SK-N-SH treated with all-trans-retinoic acid at 6 μM for 48 hours (cell line): ENCODE results near the gene NADK.

Experiments used
- ATAC-seq: fragments of 200-7000 bp; cut with Tn5 transposase; 3 replicates; pipeline ENCODE4 v1.9.1; 2020; ENCODE audit warnings: mild to moderate bottlenecking, moderate library complexity
- ARNTL ChIP-seq: fragments of 450-650 bp; formaldehyde crosslinking; IDR thresholded peaks from 2 replicates; pipeline ENCODE4 v1.5.0; 2020; ENCODE audit warnings: low read depth, mild to moderate bottlenecking, moderate library complexity, borderline replicate concordance
- BACH2 ChIP-seq: fragments of 250-450 bp; sonication (Bioruptor Pico); IDR thresholded peaks from 2 replicates; pipeline ENCODE4 v1.9.0; 2021; ENCODE audit warnings: mild to moderate bottlenecking, borderline replicate concordance
- CREB5 ChIP-seq: fragments of 250-450 bp; sonication (Bioruptor Pico); IDR thresholded peaks from 2 replicates; pipeline ENCODE4 v1.5.1; 2020; ENCODE audit warnings: low read depth, mild to moderate bottlenecking, moderate library complexity
- CSDC2 ChIP-seq: fragments of 250-450 bp; sonication (Bioruptor Pico); IDR thresholded peaks from 2 replicates; pipeline ENCODE4 v1.5.0; 2020; ENCODE audit warnings: mild to moderate bottlenecking, moderate library complexity
- ESRRG ChIP-seq: fragments of 250-450 bp; sonication (Bioruptor Pico); IDR thresholded peaks from 2 replicates; pipeline ENCODE4 v1.6.1; 2021; ENCODE audit warnings: mild to moderate bottlenecking
- GLIS3 ChIP-seq: fragments of 250-450 bp; sonication (Bioruptor Pico); IDR thresholded peaks from 2 replicates; pipeline ENCODE4 v1.5.0; 2020; ENCODE audit warnings: mild to moderate bottlenecking, moderate library complexity
- ISL1 ChIP-seq: fragments of 250-450 bp; sonication (Bioruptor Pico); IDR thresholded peaks from 2 replicates; pipeline ENCODE4 v2.1.2; 2022; ENCODE audit warnings: mild to moderate bottlenecking, moderate library complexity
- OSR1 ChIP-seq: fragments of 250-450 bp; sonication (Bioruptor Pico); IDR thresholded peaks from 2 replicates; pipeline ENCODE4 v1.8.0; 2022; ENCODE audit warnings: moderate library complexity, mild to moderate bottlenecking, inconsistent platforms
- PATZ1 ChIP-seq: fragments of 250-450 bp; sonication (Bioruptor Pico); IDR thresholded peaks from 2 replicates; pipeline ENCODE4 v1.8.0; 2020; ENCODE audit warnings: mild to moderate bottlenecking, moderate library complexity, borderline replicate concordance
- POU6F1 ChIP-seq: fragments of 250-450 bp; sonication (Bioruptor Pico); IDR thresholded peaks from 2 replicates; pipeline ENCODE4 v1.8.0; 2021; ENCODE audit warnings: low read depth, mild to moderate bottlenecking, moderate library complexity, borderline replicate concordance
- PPARA ChIP-seq: fragments of 250-450 bp; sonication (Bioruptor Pico); IDR thresholded peaks from 2 replicates; pipeline ENCODE4 v1.5.0; 2020; ENCODE audit warnings: mild to moderate bottlenecking, borderline replicate concordance
- RARB ChIP-seq: fragments of 250-450 bp; sonication (Bioruptor Pico); IDR thresholded peaks from 2 replicates; pipeline ENCODE4 v1.8.0; 2021; ENCODE audit warnings: mild to moderate bottlenecking, moderate library complexity
- SNAI2 ChIP-seq: fragments of 250-450 bp; sonication (Bioruptor Pico); IDR thresholded peaks from 2 replicates; pipeline ENCODE4 v1.5.0; 2020; ENCODE audit warnings: mild to moderate bottlenecking, moderate library complexity
- TCF4 ChIP-seq: fragments of 250-450 bp; sonication (Bioruptor Pico); IDR thresholded peaks from 2 replicates; pipeline ENCODE4 v1.8.0; 2021; ENCODE audit warnings: mild to moderate bottlenecking, moderate library complexity, borderline replicate concordance
- TOX ChIP-seq: fragments of 250-450 bp; sonication (Bioruptor Pico); IDR thresholded peaks from 2 replicates; pipeline ENCODE4 v1.8.0; 2021; ENCODE audit warnings: mild to moderate bottlenecking, moderate library complexity, borderline replicate concordance
- ZC3H10 ChIP-seq: fragments of 250-450 bp; sonication (Bioruptor Pico); IDR thresholded peaks from 2 replicates; pipeline ENCODE4 v1.5.1; 2021; ENCODE audit warnings: mild to moderate bottlenecking, moderate library complexity
- ZFP3 ChIP-seq: fragments of 250-450 bp; sonication (Bioruptor Pico); IDR thresholded peaks from 2 replicates; pipeline ENCODE4 v1.5.0; 2020; ENCODE audit warnings: mild to moderate bottlenecking, moderate library complexity
- ZFP30 ChIP-seq: fragments of 450-650 bp; formaldehyde crosslinking; IDR thresholded peaks from 2 replicates; pipeline ENCODE4 v1.5.0; 2022; ENCODE audit warnings: mild to moderate bottlenecking, moderate library complexity
- ZNF565 ChIP-seq: fragments of 450-650 bp; formaldehyde crosslinking; conservative IDR thresholded peaks from 2 replicates; pipeline ENCODE4 v1.5.0; 2020; ENCODE audit warnings: low read depth, mild to moderate bottlenecking, moderate library complexity
- ZNF70 ChIP-seq: fragments of 450-650 bp; formaldehyde crosslinking; IDR thresholded peaks from 2 replicates; pipeline ENCODE4 v1.5.0; 2020; ENCODE audit warnings: mild to moderate bottlenecking, moderate library complexity
- ZNF8 ChIP-seq: fragments of 450-650 bp; formaldehyde crosslinking; IDR thresholded peaks from 2 replicates; pipeline ENCODE4 v1.5.0; 2020; ENCODE audit warnings: mild to moderate bottlenecking, moderate library complexity
- TF ChIP-seq, protein P1 (sequence below): fragments of 250-450 bp; sonication (Bioruptor Pico); IDR thresholded peaks from 2 replicates; pipeline ENCODE4 v1.5.1; 2021; ENCODE audit warnings: mild to moderate bottlenecking, moderate library complexity

NADK gene

DNA sequence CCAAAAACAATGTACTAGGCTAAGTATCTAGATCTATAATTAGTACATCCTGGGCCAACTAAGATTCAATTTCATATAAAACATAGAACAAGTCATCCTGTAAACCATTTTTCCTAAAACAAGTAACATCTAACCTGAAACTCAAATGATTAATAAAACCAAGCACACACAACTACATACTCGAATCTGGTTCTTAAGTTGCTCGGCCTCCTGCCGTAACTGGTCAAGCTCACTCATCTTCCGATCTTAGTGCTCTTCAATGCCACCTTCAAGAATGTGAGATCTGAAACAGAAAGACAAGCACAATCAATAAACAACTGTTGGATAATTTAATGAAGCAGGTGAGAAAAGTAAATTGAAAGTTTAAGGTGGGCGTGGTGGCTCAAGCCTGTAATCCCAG, 46.9 kb upstream of the NADK start:
- ATAC-seq = no peak
- TF ChIP-seq ZNF8 (CRISPR knock-in tag) = no peak
- TF ChIP-seq GLIS3 = no peak
- no peak for TF ChIP-seq ZC3H10 (CRISPR knock-in tag)
- no peak for TF ChIP-seq PATZ1 (CRISPR knock-in tag)
- no peak for TF ChIP-seq POU6F1
- no peak for TF ChIP-seq ISL1
- no peak for TF ChIP-seq ARNTL
- TF ChIP-seq ZFP3 = no peak
- no peak for TF ChIP-seq ZNF70
- TF ChIP-seq CSDC2 = no peak
- no peak for TF ChIP-seq TCF4
- no peak for TF ChIP-seq ZNF565 (CRISPR knock-in tag)
- TF ChIP-seq, protein P1, sequence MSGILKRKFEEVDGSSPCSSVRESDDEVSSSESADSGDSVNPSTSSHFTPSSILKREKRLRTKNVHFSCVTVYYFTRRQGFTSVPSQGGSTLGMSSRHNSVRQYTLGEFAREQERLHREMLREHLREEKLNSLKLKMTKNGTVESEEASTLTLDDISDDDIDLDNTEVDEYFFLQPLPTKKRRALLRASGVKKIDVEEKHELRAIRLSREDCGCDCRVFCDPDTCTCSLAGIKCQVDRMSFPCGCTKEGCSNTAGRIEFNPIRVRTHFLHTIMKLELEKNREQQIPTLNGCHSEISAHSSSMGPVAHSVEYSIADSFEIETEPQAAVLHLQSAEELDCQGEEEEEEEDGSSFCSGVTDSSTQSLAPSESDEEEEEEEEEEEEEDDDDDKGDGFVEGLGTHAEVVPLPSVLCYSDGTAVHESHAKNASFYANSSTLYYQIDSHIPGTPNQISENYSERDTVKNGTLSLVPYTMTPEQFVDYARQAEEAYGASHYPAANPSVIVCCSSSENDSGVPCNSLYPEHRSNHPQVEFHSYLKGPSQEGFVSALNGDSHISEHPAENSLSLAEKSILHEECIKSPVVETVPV (CRISPR knock-in tag) = no peak
- TF ChIP-seq SNAI2 (CRISPR knock-in tag) = no peak
- TF ChIP-seq, all 23 proteins: peak for 0

DNA sequence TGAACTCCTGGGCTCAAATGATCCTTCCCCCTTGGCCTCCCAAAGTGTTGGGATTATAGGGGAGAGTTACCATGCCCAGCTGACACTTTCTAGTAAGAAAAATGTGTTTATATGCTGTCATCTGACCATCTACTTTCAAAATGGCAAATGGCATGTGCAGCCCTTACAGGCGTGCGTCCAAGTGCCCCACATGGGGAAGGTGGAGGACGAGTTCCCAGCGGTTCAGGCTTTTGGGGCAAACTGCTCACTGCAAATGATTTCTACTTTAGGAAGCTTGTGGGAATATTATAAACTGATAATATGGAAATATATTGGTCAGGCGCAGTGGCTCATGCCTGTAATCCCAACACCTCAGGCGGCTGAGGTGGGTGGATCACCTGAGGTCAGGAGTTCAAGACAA, 41.5 kb upstream of the NADK start:
- TF ChIP-seq TOX (CRISPR knock-in tag) (no peak), ESRRG (CRISPR knock-in tag) (no peak), ARNTL (no peak), ZFP3 (no peak), ISL1 (no peak), RARB (CRISPR knock-in tag) (no peak), BACH2 (no peak), PATZ1 (CRISPR knock-in tag) (no peak), GLIS3 (no peak), CREB5 (CRISPR knock-in tag) (no peak), PPARA (CRISPR knock-in tag) (no peak), ZFP30 (no peak), POU6F1 (no peak), OSR1 (CRISPR knock-in tag) (no peak), ZNF565 (CRISPR knock-in tag) (no peak), ZNF70 (no peak), CSDC2 (no peak)
- TF ChIP-seq, protein P1 (CRISPR knock-in tag) = no peak
- no peak for ATAC-seq
